ENCODE results near the gene SAP30.

SAP30 gene

DNA sequence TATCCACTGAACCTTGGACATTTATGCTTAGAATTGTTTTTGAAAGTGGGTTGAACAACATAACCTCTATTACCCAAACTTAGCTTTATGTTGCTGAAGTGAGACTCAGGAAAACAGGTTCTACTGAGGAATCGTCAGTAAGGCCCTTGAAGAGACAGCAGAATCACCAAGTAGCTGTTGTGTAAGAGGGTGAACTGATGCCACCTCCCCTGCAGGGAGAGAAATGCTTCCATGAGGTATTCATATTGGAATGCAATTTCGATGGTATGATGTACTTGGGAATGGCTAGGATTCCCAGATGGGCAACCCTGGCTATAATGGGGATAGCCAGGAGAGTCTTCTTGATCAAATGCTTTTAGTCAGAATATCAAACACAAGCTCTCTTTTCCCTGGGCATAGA, 32.3 kb downstream of the SAP30 start:
- TF ChIP-seq, protein P1, sequence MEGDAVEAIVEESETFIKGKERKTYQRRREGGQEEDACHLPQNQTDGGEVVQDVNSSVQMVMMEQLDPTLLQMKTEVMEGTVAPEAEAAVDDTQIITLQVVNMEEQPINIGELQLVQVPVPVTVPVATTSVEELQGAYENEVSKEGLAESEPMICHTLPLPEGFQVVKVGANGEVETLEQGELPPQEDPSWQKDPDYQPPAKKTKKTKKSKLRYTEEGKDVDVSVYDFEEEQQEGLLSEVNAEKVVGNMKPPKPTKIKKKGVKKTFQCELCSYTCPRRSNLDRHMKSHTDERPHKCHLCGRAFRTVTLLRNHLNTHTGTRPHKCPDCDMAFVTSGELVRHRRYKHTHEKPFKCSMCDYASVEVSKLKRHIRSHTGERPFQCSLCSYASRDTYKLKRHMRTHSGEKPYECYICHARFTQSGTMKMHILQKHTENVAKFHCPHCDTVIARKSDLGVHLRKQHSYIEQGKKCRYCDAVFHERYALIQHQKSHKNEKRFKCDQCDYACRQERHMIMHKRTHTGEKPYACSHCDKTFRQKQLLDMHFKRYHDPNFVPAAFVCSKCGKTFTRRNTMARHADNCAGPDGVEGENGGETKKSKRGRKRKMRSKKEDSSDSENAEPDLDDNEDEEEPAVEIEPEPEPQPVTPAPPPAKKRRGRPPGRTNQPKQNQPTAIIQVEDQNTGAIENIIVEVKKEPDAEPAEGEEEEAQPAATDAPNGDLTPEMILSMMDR (IDR thresholded peaks at IDR 0.05; ENCODE audit: borderline replicate concordance, insufficient read depth, low read depth, low read length) = no peak

DNA sequence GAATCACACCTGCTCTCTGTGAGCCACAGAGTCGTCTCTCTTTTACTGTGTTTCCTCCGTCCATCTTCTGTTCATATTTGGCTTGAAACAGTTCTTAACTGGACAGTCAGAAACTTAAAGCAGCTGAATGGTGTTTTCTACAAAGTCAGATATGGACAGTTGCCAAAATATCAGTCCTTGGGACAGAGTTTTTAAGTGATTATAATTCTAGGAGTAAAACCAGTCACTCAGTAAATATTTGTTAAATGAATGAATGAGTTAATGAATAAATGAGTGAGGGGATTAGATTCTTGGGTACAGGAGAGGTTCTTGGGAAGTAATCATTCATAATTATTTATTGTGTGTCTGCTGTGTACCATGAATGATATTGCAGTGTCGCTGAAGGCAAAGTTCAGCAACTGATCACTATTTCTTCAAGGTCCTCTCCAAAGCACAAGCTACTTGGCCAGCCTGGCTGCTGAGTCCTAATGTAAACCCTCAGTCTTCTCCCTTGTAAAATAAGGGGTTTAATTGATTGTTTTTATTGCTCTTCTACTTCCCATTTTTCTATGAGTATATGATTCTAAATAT, 33.6 kb downstream of the SAP30 start:
- TF ChIP-seq, protein P1 (IDR thresholded peaks at IDR 0.05; ENCODE audit: borderline replicate concordance, insufficient read depth, low read depth, low read length) = no peak
- no peak overlapping the region for H3K4me3 ChIP-seq (ENCODE audit: low read depth, low read length)

More for the DNA sequence above, 32.3 kb downstream of the SAP30 start:
- H3K4me3 ChIP-seq (ENCODE audit: low read depth, low read length) = no peak overlapping the region

DNA sequence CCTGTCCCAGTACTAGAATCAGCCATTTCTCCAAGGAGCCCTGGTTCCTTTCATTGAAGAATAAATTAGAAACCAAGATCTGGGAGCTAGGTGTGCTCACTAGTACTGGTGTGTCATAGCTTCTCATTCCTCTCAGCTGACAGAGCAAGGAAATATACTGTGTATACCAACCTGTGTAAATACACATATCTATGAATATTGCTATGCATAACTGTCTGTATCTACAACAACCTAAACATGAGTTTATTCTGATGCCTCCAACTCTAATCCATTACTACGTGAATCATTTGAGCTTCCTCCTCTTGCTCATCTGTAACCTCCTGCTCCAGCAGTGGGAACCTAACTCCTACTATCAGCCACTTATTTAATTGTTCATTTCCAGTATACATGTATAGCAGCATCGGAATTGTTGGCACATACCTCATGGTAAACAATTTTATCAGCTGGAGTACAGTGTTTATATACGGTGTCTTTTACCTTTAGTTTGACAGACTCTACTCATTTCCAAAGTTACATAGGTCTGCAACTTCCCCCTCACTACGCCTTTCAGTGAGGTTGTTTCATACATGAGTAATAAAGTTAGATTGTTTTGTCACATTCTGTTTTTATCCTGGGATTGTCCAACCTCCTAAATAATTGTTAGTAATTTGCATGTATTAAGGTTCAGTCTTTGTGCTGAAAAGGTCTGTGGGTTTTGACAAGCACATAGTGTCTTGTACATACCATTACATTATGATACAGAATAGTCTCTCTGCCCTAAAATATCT, 35.3 kb downstream of the SAP30 start:
- TF ChIP-seq, protein P1 (IDR thresholded peaks at IDR 0.05; ENCODE audit: borderline replicate concordance, insufficient read depth, low read depth, low read length) = no peak
- H3K4me3 ChIP-seq (ENCODE audit: low read depth, low read length) = no peak overlapping the region

DNA sequence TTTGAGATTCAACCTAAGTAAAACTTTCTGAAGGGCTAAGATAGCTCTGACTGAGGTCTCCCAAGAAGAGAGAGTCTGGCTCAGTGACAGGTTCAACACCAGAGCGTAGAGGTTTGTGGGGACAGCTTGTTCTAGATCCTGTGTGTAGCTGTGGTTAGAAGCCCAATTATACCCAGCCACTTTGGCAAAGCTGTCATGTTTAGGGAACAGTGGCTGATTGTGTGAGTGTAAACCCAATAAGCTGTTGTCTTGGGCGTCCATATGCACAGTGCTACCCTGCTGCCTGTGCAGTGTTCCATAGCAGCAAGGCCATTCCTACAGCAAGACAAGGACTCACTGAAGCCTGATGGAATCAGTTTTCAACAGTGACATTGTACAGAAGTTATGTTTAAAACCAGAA, 39.3 kb downstream of the SAP30 start:
- TF ChIP-seq, protein P1 (IDR thresholded peaks at IDR 0.05; ENCODE audit: borderline replicate concordance, insufficient read depth, low read depth, low read length) = no peak
- H3K4me3 ChIP-seq (ENCODE audit: low read depth, low read length) = no peak overlapping the region

DNA sequence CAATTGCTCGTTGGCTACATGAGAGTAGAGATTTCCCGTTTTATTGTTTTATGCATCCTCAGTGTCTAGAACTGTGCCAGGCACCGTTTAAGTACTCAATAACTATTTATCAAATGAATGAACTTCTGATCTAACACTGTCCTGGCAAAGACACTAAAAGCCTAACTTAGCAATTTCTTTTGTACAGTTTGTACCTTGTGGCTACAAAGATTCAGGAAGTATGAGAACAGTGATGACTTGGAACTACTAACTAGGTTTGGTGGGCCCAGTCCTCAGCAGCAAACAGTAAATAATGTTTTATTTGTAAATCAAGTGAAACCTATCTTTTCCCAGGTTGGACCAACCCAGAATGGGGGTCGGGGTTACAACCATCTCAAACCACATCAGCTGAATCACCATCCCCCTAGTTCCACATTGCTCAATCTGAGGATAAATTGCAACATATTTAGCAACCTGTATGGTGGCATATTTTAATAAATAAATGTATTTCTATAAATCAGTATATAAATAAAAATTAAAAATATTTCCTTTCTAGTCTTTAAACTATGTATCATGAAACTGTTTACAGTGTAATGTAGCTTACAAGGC, 40.4 kb downstream of the SAP30 start:
- H3K4me3 ChIP-seq (ENCODE audit: low read depth, low read length) = no peak overlapping the region
- TF ChIP-seq, protein P1 (IDR thresholded peaks at IDR 0.05; ENCODE audit: borderline replicate concordance, insufficient read depth, low read depth, low read length) = no peak

DNA sequence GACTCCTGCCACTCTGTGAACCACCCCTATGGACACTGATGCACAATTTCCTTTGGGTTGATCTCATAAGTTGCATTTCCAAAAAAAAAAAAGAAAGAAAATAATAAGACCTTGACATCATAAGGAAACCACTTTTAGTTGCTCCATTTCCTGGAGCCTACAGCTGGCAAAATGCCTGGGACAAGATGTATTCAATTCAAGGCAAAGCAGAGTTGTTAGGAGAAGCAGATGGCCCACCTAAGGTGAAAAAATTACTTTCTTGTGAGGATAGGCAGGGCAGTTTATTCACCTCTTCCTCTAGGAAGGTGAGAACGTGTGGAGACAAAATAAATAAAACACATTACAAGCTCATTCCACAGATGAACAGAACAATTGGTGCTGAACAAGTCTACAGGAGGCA, 42.3 kb downstream of the SAP30 start:
- TF ChIP-seq, protein P1 (IDR thresholded peaks at IDR 0.05; ENCODE audit: borderline replicate concordance, insufficient read depth, low read depth, low read length) = no peak
- no peak overlapping the region for H3K4me3 ChIP-seq (ENCODE audit: low read depth, low read length)
